ENCODE measurements around the gene MAT1A.
"Not testable (repeated sequence)": the region's sequence is repeated elsewhere in the genome, so short reads cannot be mapped to it uniquely, and the experiment has no call there.

Gene MAT1A

GRCh38 chr10:80261316-80262030, 28.0 kb downstream of the MAT1A start:
- CTCF ChIA-PET, result interaction anchor here (0.6 to 2.9 kb wide), 15 partner anchors 7 to 331 kb away, joined by 3 to 17 read pairs (median 4); no protein-coding TSS in a partner anchor
- no peak for DNase-seq (ENCODE audit: low read depth, low spot score)
- H3K4me3 ChIP-seq (ENCODE audit: low read depth, low read length), result no peak overlapping the region
- TF ChIP-seq, protein P1, sequence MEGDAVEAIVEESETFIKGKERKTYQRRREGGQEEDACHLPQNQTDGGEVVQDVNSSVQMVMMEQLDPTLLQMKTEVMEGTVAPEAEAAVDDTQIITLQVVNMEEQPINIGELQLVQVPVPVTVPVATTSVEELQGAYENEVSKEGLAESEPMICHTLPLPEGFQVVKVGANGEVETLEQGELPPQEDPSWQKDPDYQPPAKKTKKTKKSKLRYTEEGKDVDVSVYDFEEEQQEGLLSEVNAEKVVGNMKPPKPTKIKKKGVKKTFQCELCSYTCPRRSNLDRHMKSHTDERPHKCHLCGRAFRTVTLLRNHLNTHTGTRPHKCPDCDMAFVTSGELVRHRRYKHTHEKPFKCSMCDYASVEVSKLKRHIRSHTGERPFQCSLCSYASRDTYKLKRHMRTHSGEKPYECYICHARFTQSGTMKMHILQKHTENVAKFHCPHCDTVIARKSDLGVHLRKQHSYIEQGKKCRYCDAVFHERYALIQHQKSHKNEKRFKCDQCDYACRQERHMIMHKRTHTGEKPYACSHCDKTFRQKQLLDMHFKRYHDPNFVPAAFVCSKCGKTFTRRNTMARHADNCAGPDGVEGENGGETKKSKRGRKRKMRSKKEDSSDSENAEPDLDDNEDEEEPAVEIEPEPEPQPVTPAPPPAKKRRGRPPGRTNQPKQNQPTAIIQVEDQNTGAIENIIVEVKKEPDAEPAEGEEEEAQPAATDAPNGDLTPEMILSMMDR (IDR thresholded peaks at IDR 0.05; ENCODE audit: insufficient read depth, low read length, missing control alignments), result no peak
- POLR2A ChIA-PET, result no interaction called here

GRCh38 chr10:80260295-80261243, 28.9 kb downstream of the MAT1A start:
- no peak overlapping the region for H3K4me3 ChIP-seq (ENCODE audit: low read depth, low read length)
- DNase-seq (ENCODE audit: low read depth, low spot score), result no peak
- TF ChIP-seq, protein P1 (IDR thresholded peaks at IDR 0.05; ENCODE audit: insufficient read depth, low read length, missing control alignments), result peak; percentile 82
- ChIA-PET CTCF (interaction anchor here (0.6 to 2.9 kb wide), 16 partner anchors 8 to 330 kb away, joined by 3 to 17 read pairs (median 4); no protein-coding TSS in a partner anchor), POLR2A (no interaction called here)

DNA sequence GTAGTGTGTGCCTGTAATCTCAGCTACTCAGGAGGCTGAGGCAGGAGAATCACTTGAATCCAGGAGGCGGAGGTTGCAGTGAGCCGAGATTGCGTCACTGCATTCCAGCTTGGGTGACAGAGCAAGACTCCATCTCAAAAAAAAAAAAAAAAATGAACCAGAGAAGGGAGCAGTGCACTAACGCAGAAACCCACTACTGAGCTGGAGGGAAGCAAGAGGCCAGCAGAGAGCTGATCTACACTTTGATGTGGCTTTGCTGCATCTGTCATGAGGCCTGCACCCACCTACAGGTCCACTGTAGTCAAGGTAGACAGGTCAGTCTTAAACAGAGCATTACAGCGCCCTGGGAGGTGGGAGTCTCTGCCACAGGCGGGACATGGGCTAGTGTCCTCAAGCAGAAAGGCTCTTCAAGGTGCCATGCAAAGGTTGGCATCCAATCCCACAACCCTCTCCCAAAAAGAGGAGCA, 30.0 kb downstream of the MAT1A start:
- POLR2A ChIA-PET, result no interaction called here
- TF ChIP-seq, protein P1 (IDR thresholded peaks at IDR 0.05; ENCODE audit: insufficient read depth, low read length, missing control alignments), result no peak

GRCh38 chr10:80256798-80257197, 32.7 kb downstream of the MAT1A start:
- POLR2A ChIA-PET; DNase-seq (ENCODE audit: low read depth, low spot score): not testable (repeated sequence)

More for the DNA sequence above, 30.0 kb downstream of the MAT1A start:
- CTCF ChIA-PET, result interaction anchor here (1.1 to 2.9 kb wide), 5 partner anchors 10 to 212 kb away, joined by 3 to 17 read pairs (median 10); no protein-coding TSS in a partner anchor
- no peak overlapping the region for H3K4me3 ChIP-seq (ENCODE audit: low read depth, low read length)
- no peak for DNase-seq (ENCODE audit: low read depth, low spot score)

DNA sequence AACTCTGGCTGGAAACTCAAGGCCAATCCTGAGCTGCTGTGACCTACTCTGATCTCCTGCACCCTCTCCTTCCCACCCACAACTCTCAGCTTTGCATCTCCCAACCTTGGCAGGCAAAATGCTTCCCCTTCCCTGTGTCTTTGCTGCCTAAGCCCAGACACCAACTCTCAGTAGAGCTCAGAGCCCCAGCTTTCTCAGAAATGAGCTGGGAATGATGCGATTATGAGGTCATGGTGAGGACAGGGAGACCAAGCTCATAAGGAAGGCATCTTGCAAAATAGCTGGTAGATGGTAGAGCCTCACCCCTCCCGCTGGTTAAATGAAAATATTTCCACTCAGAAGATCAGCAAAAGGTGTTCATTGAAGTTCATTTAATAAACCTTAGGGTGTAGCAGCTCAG, 34.7 kb downstream of the MAT1A start:
- DNase-seq (ENCODE audit: low read depth, low spot score); H3K4me3 ChIP-seq (ENCODE audit: low read depth, low read length); CTCF ChIA-PET; POLR2A ChIA-PET: not testable (repeated sequence)

More at GRCh38 chr10:80256798-80257197, 32.7 kb downstream of the MAT1A start:
- H3K4me3 ChIP-seq (ENCODE audit: low read depth, low read length); CTCF ChIA-PET: not testable (repeated sequence)

DNA sequence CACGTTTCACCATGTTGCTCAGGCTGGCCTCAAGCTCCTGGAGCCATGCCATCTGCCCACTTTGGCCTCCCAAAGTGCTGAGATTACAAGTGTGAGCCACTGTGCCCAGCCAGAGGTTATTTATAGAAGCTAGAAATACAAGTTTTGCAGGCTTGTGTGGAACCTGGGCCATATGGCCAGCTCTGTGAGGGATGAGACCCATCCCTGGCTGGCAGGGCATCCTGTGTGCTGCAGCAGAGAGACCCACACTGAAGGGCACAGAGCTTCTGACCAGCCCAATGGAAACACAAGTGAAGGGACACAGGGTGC, 35.5 kb downstream of the MAT1A start:
- POLR2A ChIA-PET; H3K4me3 ChIP-seq (ENCODE audit: low read depth, low read length); DNase-seq (ENCODE audit: low read depth, low spot score): not testable (repeated sequence)
- CTCF ChIA-PET, result interaction anchor here (1.8 kb wide), 1 partner anchor 195 kb away, joined by 5 read pairs; no protein-coding TSS in a partner anchor

DNA sequence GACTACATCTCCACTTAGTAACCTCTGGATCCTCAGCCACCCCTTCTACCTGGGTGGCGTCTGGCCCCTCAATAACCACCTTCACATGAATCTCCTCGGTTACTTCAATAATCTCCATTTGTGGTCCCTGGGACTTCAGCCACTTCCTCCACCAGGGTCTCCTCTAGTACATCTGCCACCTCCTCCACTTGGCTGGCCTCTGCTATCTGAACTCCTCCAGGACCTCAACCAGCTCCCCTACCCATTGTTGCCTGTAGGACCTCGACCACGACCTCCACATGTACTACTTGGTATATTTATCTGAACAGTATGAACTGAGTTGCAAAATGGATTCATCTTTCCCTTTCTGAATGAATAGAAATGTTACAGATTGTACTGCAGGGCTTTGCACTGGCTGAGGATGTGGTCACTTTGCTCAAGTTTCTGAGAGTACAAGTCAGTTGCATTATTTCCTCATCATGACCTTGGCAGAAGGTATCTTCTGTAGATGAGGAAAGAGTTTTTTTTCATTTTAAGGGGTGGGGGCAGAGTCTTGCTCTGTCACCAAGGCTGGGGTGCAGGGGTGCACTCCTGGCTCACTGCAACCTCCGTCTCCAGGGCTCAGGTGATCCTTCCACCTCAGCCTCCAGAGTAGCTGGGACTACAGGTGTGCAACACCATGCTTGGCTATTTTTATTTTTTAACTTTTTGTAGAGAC, 36.0 kb downstream of the MAT1A start:
- CTCF ChIA-PET, result interaction anchor here (1.8 to 2.8 kb wide), 2 partner anchors 8 to 195 kb away, joined by 5 to 11 read pairs; no protein-coding TSS in a partner anchor
- POLR2A ChIA-PET, result no interaction called here
- DNase-seq (ENCODE audit: low read depth, low spot score), result no peak
- TF ChIP-seq, protein P1 (IDR thresholded peaks at IDR 0.05; ENCODE audit: insufficient read depth, low read length, missing control alignments), result no peak
- no peak overlapping the region for H3K4me3 ChIP-seq (ENCODE audit: low read depth, low read length)

Data from AG04449 (cell line).